CD14-positive monocyte (primary cell): ENCODE data around the gene KRTAP16-1. TPM values are rescaled to one million over a fixed set of nuclear protein-coding genes. Genes with fewer than 3 reads are reported as not detected.

ENCODE experiments used
- DNase-seq, 3 donors: peaks; one replicate each; pipeline ENCODE4 v3.0.0-alpha.2; 2011 to 2022
- H2AFZ ChIP-seq: 2 replicates; pipeline ENCODE4 v1.6.0; 2012; ENCODE audit warnings: mild to moderate bottlenecking, low read depth, low read length, inconsistent platforms; ENCODE audit not compliant: insufficient read depth, poor library complexity, severe bottlenecking
- H3K27ac ChIP-seq, 2 donors: 1 replicate in 1 of 2; 2 replicates in 1 of 2; pipeline ENCODE4 v1.5.1; 2012 to 2013; ENCODE audit warnings: low read length in 2 of 2, control low read depth in 1 of 2, inconsistent platforms in 1 of 2, low read depth in 1 of 2, mild to moderate bottlenecking in 1 of 2
- H3K27me3 ChIP-seq, 2 donors: one replicate each; pipeline versions ENCODE4 v1.6.0 to v1.6.1; 2011 to 2013; ENCODE audit warnings: low read length in 2 of 2; ENCODE audit not compliant: control insufficient read depth in 2 of 2, insufficient read depth in 2 of 2
- H3K36me3 ChIP-seq, 2 donors: replicated peaks in 1 of 2; 1 replicate in 1 of 2; 2 replicates in 1 of 2; pipeline versions ENCODE4 v1.5.1 to v1.6.1; 2012 to 2013; ENCODE audit warnings: low read length in 2 of 2, control low read depth in 1 of 2, inconsistent platforms in 1 of 2, mild to moderate bottlenecking in 1 of 2; ENCODE audit not compliant: insufficient read depth in 2 of 2, control insufficient read depth in 1 of 2
- H3K4me1 ChIP-seq, 2 donors: 1 replicate in 1 of 2; 2 replicates in 1 of 2; pipeline versions ENCODE4 v1.5.1 to v1.6.1; 2012 to 2013; ENCODE audit warnings: low read length in 2 of 2, control low read depth in 1 of 2, inconsistent platforms in 1 of 2, mild to moderate bottlenecking in 1 of 2, moderate library complexity in 1 of 2; ENCODE audit not compliant: insufficient read depth in 2 of 2, control insufficient read depth in 1 of 2
- H3K4me2 ChIP-seq: replicated peaks from 2 replicates; pipeline ENCODE3; 2012; ENCODE audit warnings: low read length, moderate library complexity, mild to moderate bottlenecking; ENCODE audit not compliant: poor library complexity, severe bottlenecking; ENCODE audit errors: extremely low read depth
- H3K4me3 ChIP-seq, 3 experiments: fragments of 200-600 bp in 1 of 3; sonication (generic) in 1 of 3; replicated peaks in 1 of 3; 1 replicate in 2 of 3; 2 replicates in 1 of 3; pipeline ENCODE4 v1.5.1; 2011 to 2013; ENCODE audit warnings: low read length in 3 of 3, mild to moderate bottlenecking in 3 of 3, control low read depth in 2 of 3, low read depth in 2 of 3, inconsistent platforms in 1 of 3, moderate library complexity in 1 of 3
- H3K79me2 ChIP-seq: 2 replicates; pipeline ENCODE4 v1.6.0; 2012; ENCODE audit warnings: mild to moderate bottlenecking, control low read depth, inconsistent platforms, low read length, moderate library complexity; ENCODE audit not compliant: insufficient read depth
- H3K9ac ChIP-seq: 2 replicates; pipeline ENCODE4 v1.6.0; 2017; ENCODE audit warnings: low read length, mild to moderate bottlenecking; ENCODE audit not compliant: insufficient read depth, poor library complexity, severe bottlenecking
- H3K9me3 ChIP-seq, 2 donors: replicated peaks in 1 of 2; 1 replicate in 1 of 2; 2 replicates in 1 of 2; pipeline versions ENCODE4 v1.5.1 to v1.6.1; 2012 to 2013; ENCODE audit warnings: low read length in 2 of 2, control low read depth in 1 of 2; ENCODE audit not compliant: control insufficient read depth in 1 of 2, insufficient read depth in 1 of 2
- H4K20me1 ChIP-seq: 2 replicates; pipeline ENCODE4 v1.6.0; 2012; ENCODE audit warnings: mild to moderate bottlenecking, low read length, control low read depth, moderate library complexity; ENCODE audit not compliant: insufficient read depth
- H3K27ac Mint-ChIP-seq, 7 donors: one replicate each; pipeline ENCODE4 v1.8.0; 2020; ENCODE audit warnings: mild to moderate bottlenecking in 7 of 7, mixed read lengths in 7 of 7, moderate library complexity in 6 of 7, inconsistent platforms in 2 of 7
- H3K27me3 Mint-ChIP-seq, 3 donors: one replicate each; pipeline ENCODE4 v1.8.0; 2021 to 2022; ENCODE audit warnings: low read depth in 3 of 3, mild to moderate bottlenecking in 3 of 3, mixed read lengths in 3 of 3, moderate library complexity in 3 of 3, inconsistent platforms in 1 of 3
- H3K36me3 Mint-ChIP-seq, 2 donors: one replicate each; pipeline ENCODE4 v1.8.0; 2020; ENCODE audit warnings: mixed read lengths in 2 of 2, inconsistent platforms in 1 of 2, mild to moderate bottlenecking in 1 of 2
- H3K4me1 Mint-ChIP-seq: one replicate; pipeline ENCODE4 v1.8.0; 2020; ENCODE audit warnings: mild to moderate bottlenecking, mixed read lengths
- H3K4me3 Mint-ChIP-seq, 2 donors: one replicate each; pipeline ENCODE4 v1.8.0; 2020; ENCODE audit warnings: mild to moderate bottlenecking in 2 of 2, mixed read lengths in 2 of 2, moderate library complexity in 1 of 2
- H3K9me3 Mint-ChIP-seq, 7 donors: one replicate each; pipeline ENCODE4 v1.8.0; 2020 to 2022; ENCODE audit warnings: mixed read lengths in 7 of 7, mild to moderate bottlenecking in 6 of 7, moderate library complexity in 6 of 7, inconsistent platforms in 2 of 7
- CTCF ChIP-seq: fragments of 200-600 bp; IDR thresholded peaks from one replicate; pipeline ENCODE4 v1.8.0; 2022; ENCODE audit warnings: antibody characterized with exemption, mild to moderate bottlenecking
- WGBS: methylation state at CpG from one replicate; pipeline ENCODE4 v1.1.5; 2013; ENCODE audit warnings: missing lambda C conversion rate; ENCODE audit not compliant: insufficient coverage; 5-methylcytosine and 5-hydroxymethylcytosine counted together
- intact Hi-C, 2 donors: fragments of 100-400 bp; cut with micrococcal nuclease; formaldehyde crosslinking; loops; one replicate each; pipeline versions ENCODE4 v1.15.0 to v1.15.1; 2023
- polyA plus RNA-seq, 3 donors: library from polyadenylated mRNA; depleted of rRNA in 1 of 3; unstranded in 2 of 3; stranded (reverse) in 1 of 3; fragments of 300-500 nt in 2 of 3; fragments of >200 nt in 1 of 3; fragmentation: Illumina TruSeq in 2 of 3; gene quantifications; 1 replicate in 2 of 3; 2 replicates in 1 of 3; pipeline ENCODE4 v1.2.3, GENCODE V29; 2012 to 2021

The KRTAP16-1 gene
- polyA plus RNA-seq, 3 donors = not detected

GRCh38 chr17:41322094-41322902 is 13.2 kb upstream of the KRTAP16-1 start:
- Mint-ChIP-seq H3K27me3 (peaks cover 0 to 3% (median 3%) of the 10 kb centered on the region in 3 donors), H3K9me3 (peaks cover 3 to 17% (median 11%) of the 10 kb centered on the region in 7 donors), H3K36me3 (no peaks in the 10 kb centered on the region), H3K4me3 (no peak overlapping the region), H3K4me1 (peaks cover 9% of the 10 kb centered on the region), H3K27ac (no peak overlapping the region)
- peak; percentile 89 for TF ChIP-seq CTCF
- no peaks in the 10 kb centered on the region for H3K36me3 ChIP-seq
- peaks cover 0 to 7% of the 10 kb centered on the region in 2 donors for H3K4me1 ChIP-seq
- H3K4me2 ChIP-seq = no peak overlapping the region
- WGBS = no CpG with 5 or more reads among the region's 5 CpGs
- H3K27ac ChIP-seq = no peak overlapping the region
- H3K79me2 ChIP-seq = no peaks in the 10 kb centered on the region
- H3K9ac ChIP-seq = no peak overlapping the region
- DNase-seq = peak in 1 of 3 donors; percentile 33
- intact Hi-C loops = loop anchor here (5.0 to 10.0 kb wide), 2 partner anchors 415 to 417 kb away; no protein-coding TSS in a partner anchor
- peaks cover 2 to 7% of the 10 kb centered on the region in 2 donors for H3K9me3 ChIP-seq
- no peaks in the 10 kb centered on the region for H3K27me3 ChIP-seq
- no peak overlapping the region for H3K4me3 ChIP-seq
- no peak overlapping the region for H2AFZ ChIP-seq
- no peaks in the 10 kb centered on the region for H4K20me1 ChIP-seq

- Histone ChIP-seq H3K36me3 (no peaks in the 10 kb centered on the region), H4K20me1 (no peaks in the 10 kb centered on the region), H3K27me3 (no peaks in the 10 kb centered on the region), H3K4me2 (no peak overlapping the region), H3K79me2 (no peaks in the 10 kb centered on the region), H3K9ac (no peak overlapping the region), H3K4me1 (no peaks in the 10 kb centered on the region), H3K27ac (no peak overlapping the region), H3K4me3 (no peak overlapping the region), H3K9me3 (peaks cover 2 to 7% of the 10 kb centered on the region in 2 donors), H2AFZ (no peak overlapping the region)
- WGBS = 40% methylated on average over 1 of the region's 2 CpGs
- Mint-ChIP-seq H3K4me1 (no peaks in the 10 kb centered on the region), H3K9me3 (peaks cover 3 to 17% (median 11%) of the 10 kb centered on the region in 7 donors), H3K27me3 (peaks cover 5 to 9% (median 8%) of the 10 kb centered on the region in 3 donors), H3K4me3 (no peak overlapping the region), H3K36me3 (no peaks in the 10 kb centered on the region), H3K27ac (no peak overlapping the region)
- intact Hi-C loops = no loop called here
- no peak for DNase-seq
- TF ChIP-seq CTCF = no peak
Measured at GRCh38 chr17:41318231-41318630, 9.1 kb upstream of the KRTAP16-1 start.
